NCI-H1417 treated with DMSO at 0.1 percent for 48 hours (cell line): Measurements from ENCODE around the gene CRYBG2.
"Not testable (repeated sequence)": the region's sequence is repeated elsewhere in the genome, so short reads cannot be mapped to it uniquely, and the experiment has no call there.

Experiments
- DNase-seq: peaks from one replicate; lab custom pipeline; 2025; lab: John Stamatoyannopoulos, UW

The CRYBG2 gene

GRCh38 chr1:26321315-26322041 is 32.5 kb downstream of the CRYBG2 start:
- DNase-seq = peak; percentile 7

- DNase-seq = no peak
These were observed 33.0 kb downstream of the CRYBG2 start for GRCh38 chr1:26320896-26321295.

GRCh38 chr1:26318338-26319064 is 35.4 kb downstream of the CRYBG2 start:
- DNase-seq = no peak

GRCh38 chr1:26317612-26318337 is 36.2 kb downstream of the CRYBG2 start, which contains the start of gene CD52:
Gene CD52 (plus strand): TSS chr1:26317958. CDS start chr1:26318018, 60 bp downstream.
- DNase-seq = no peak

GRCh38 chr1:26317146-26317545 is 36.8 kb downstream of the CRYBG2 start:
- DNase-seq = no peak

- no peak for DNase-seq
These were observed 37.8 kb downstream of the CRYBG2 start for GRCh38 chr1:26315874-26316850.

GRCh38 chr1:26314501-26314900 is 39.4 kb downstream of the CRYBG2 start:
- no peak for DNase-seq

GRCh38 chr1:26307966-26308899 is 45.7 kb downstream of the CRYBG2 start:
- DNase-seq = not testable (repeated sequence)

- no peak for DNase-seq
These were observed 46.6 kb downstream of the CRYBG2 start for GRCh38 chr1:26307363-26307781.

GRCh38 chr1:26306290-26307229 is 47.4 kb downstream of the CRYBG2 start, which contains the start of gene UBXN11:
Gene UBXN11 (minus strand): TSS chr1:26306636. CDS start chr1:26302883, 3,753 bp downstream.
- DNase-seq = peak; percentile 92

- no peak for DNase-seq
These were observed 48.2 kb downstream of the CRYBG2 start for GRCh38 chr1:26305667-26306289.

- no peak for DNase-seq
These were observed 51.1 kb downstream of the CRYBG2 start for GRCh38 chr1:26302733-26303405.

- DNase-seq = no peak
These were observed 53.2 kb downstream of the CRYBG2 start for GRCh38 chr1:26300578-26301275.

- DNase-seq = no peak
These were observed 56.2 kb downstream of the CRYBG2 start for GRCh38 chr1:26297791-26298124.

- no peak for DNase-seq
These were observed 56.7 kb downstream of the CRYBG2 start for GRCh38 chr1:26297057-26297790.

- no peak for DNase-seq
These were observed 57.4 kb downstream of the CRYBG2 start for GRCh38 chr1:26296340-26297056.
